Subcutaneous adipose tissue (tissue), 4 donors: Measurements from ENCODE around the gene ABCC3. TPM values are rescaled to one million over a fixed set of nuclear protein-coding genes. Genes with fewer than 3 reads are reported as not detected.

Experiments
- CTCF ChIP-seq: fragments of 450-650 bp; IDR thresholded peaks from one replicate; pipeline ENCODE4 v1.5.1; 2016; ENCODE audit warnings: low read depth, mild to moderate bottlenecking, control low read depth, antibody characterized with exemption, moderate library complexity
- total RNA-seq, 4 donors: library from RNA; depleted of rRNA; stranded (reverse); fragments of >200 nt; gene quantifications; one replicate each; pipeline ENCODE4 v1.1.0, GENCODE V29; 2016

Gene ABCC3
- total RNA-seq, 4 donors from 2014 or later: 12.2 to 23.1 (median 15.5) TPM

GRCh38 chr17:50651661-50652060, 17.0 kb downstream of the ABCC3 start:
- TF ChIP-seq CTCF: no peak

- no peak for TF ChIP-seq CTCF
Observed at GRCh38 chr17:50653738-50654137, 19.1 kb downstream of the ABCC3 start.

- TF ChIP-seq CTCF: no peak
Observed at GRCh38 chr17:50656509-50656908, 21.8 kb downstream of the ABCC3 start.

GRCh38 chr17:50657054-50657453, 22.4 kb downstream of the ABCC3 start:
- TF ChIP-seq CTCF: no peak

- TF ChIP-seq CTCF: no peak
Observed at GRCh38 chr17:50657627-50658026, 22.9 kb downstream of the ABCC3 start.

- TF ChIP-seq CTCF: no peak
Observed at GRCh38 chr17:50658616-50659015, 23.9 kb downstream of the ABCC3 start.

- TF ChIP-seq CTCF: no peak
Observed at GRCh38 chr17:50659179-50659578, 24.5 kb downstream of the ABCC3 start.
